Right ventricle myocardium superior (tissue), 1 donor: ENCODE measurements around the gene SLC8A2. TPM values are rescaled to one million over a fixed set of nuclear protein-coding genes. Genes with fewer than 3 reads are reported as not detected.

Source experiments
- ATAC-seq: fragments of 200-7000 bp; cut with Tn5 transposase; one replicate; pipeline ENCODE4 v1.9.1; 2020; ENCODE audit warnings: mild to moderate bottlenecking; ENCODE audit not compliant: poor library complexity
- DNase-seq: peaks from one replicate; pipeline ENCODE4 v3.0.0-alpha.2; 2020
- intact Hi-C: fragments of 100-400 bp; cut with DNase I; formaldehyde crosslinking; loops from one replicate; pipeline ENCODE4 v1.11.2; 2022
- total RNA-seq: library from RNA; stranded (reverse); fragmentation: NEBNext Ultra II Directional; extraction: Animal tissue kit (Norgen Biotek cat#: 25700); gene quantifications from one replicate; pipeline ENCODE4 v1.2.1, GENCODE V29; 2021
- donor health status: DM: no; HTN: yes; CAD: no; lungs with severe emphysema.

SLC8A2 gene
- total RNA-seq, 1 donor from 2014 or later = 0.11 TPM

DNA sequence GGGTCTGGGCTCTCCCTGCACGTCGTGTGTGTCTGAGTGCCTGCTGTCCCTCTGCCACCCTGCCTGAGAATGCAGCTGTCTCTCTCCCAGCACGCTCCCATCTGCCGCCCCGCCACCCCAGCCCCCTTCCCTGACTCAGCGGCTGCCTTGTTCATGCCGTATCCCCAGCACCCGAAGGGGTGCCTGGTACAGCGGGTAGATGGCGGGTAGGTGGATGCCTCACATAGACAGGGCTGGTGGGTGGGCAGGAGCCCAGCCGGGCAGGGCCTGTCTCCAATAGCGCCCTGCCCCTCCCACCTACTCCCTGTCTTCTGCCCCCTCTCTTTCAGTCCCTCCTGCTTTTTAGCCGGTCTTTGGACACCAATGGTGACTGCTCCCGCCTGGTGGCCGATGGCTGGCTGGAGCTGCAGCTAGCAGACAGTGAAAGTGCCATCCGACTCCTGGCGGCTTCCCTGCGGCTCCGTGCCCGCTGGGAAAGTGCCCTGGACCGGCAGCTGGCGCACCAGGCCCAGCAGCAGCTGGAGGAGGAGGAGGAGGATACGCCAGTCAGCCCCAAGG lies 92.2 kb downstream of the SLC8A2 start:
- DNase-seq = no peak
- intact Hi-C loops = no loop called here
- no peak for ATAC-seq

DNA sequence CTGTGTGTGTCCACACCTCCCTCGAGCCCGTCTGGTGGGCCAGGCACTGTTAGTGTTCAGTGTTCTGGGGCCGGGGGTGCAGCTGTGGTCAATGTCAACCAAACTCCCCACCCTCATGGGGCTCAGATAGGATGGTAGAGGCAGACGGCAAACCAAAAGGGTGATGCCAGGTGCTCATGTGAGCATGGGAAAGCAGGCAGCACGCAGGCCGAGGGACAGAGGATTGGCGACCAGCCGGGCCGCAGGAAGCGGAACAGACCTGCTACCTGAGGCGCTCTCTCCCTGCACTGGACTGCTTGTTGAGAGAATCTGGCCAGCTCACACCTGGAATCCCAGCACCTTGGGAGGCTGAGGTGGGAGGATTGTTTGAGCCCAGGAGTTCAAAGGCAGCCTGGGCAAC lies 93.4 kb downstream of the SLC8A2 start:
- DNase-seq = no peak
- intact Hi-C loops = no loop called here
- ATAC-seq = no peak

Other genes starting within 250 kb of the SLC8A2 start
- 3.8 TPM for gene BBC3, start 240.7 kb downstream of the SLC8A2 start, total RNA-seq
- gene CCDC9, start 215.4 kb downstream of the SLC8A2 start, total RNA-seq = 16.3 TPM
- gene INAFM1, start 197.0 kb downstream of the SLC8A2 start, total RNA-seq = 10.4 TPM
- gene C5AR1, start 162.0 kb downstream of the SLC8A2 start, total RNA-seq = 3.4 TPM
- 0.78 TPM for gene C5AR2, start 139.7 kb downstream of the SLC8A2 start, total RNA-seq
- gene DHX34, start 122.6 kb downstream of the SLC8A2 start, total RNA-seq = 6.4 TPM
- 3.1 TPM for gene MEIS3, start 52.4 kb downstream of the SLC8A2 start, total RNA-seq
- 8.4 TPM for gene KPTN, start 12.3 kb upstream of the SLC8A2 start, total RNA-seq
- gene NAPA, start 43.2 kb upstream of the SLC8A2 start, total RNA-seq = 113 TPM
- 0.35 TPM for gene ZNF541, start 101.3 kb upstream of the SLC8A2 start, total RNA-seq
- 7.2 TPM for gene BICRA, start 137.2 kb upstream of the SLC8A2 start, total RNA-seq
- gene EHD2, start 241.5 kb upstream of the SLC8A2 start, total RNA-seq = 45.2 TPM